ENCODE data around the gene CBR1.

DNA sequence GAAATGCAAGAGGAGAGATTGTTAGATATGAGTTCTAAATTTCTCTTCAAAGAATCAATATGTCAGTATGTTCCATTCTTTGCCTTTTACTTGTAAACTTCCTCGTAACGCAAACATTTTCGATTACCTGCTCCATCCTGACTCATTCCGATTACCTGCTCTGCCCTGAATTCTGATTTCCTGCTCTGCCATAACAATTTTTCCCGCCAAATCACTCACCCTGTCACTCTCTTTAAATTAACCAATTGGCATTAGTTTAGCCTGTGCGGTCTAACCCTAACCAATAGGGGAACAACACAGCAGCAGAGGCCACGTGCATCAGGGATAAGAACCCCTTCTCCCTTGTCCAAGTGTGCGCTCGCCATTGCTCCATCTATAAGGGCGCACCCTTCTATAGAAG is 40.0 kb downstream of the CBR1 start:
- TF ChIP-seq, protein P1, sequence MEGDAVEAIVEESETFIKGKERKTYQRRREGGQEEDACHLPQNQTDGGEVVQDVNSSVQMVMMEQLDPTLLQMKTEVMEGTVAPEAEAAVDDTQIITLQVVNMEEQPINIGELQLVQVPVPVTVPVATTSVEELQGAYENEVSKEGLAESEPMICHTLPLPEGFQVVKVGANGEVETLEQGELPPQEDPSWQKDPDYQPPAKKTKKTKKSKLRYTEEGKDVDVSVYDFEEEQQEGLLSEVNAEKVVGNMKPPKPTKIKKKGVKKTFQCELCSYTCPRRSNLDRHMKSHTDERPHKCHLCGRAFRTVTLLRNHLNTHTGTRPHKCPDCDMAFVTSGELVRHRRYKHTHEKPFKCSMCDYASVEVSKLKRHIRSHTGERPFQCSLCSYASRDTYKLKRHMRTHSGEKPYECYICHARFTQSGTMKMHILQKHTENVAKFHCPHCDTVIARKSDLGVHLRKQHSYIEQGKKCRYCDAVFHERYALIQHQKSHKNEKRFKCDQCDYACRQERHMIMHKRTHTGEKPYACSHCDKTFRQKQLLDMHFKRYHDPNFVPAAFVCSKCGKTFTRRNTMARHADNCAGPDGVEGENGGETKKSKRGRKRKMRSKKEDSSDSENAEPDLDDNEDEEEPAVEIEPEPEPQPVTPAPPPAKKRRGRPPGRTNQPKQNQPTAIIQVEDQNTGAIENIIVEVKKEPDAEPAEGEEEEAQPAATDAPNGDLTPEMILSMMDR (conservative IDR thresholded peaks at IDR 0.05; ENCODE audit: low read depth, low read length), result no peak
- TF ChIP-seq EZH2 (IDR thresholded peaks at IDR 0.05; ENCODE audit: low read length, unreplicated experiment) (no peak), EZH2phosphoT487 (IDR thresholded peaks at IDR 0.05; ENCODE audit: borderline replicate concordance, low read length) (no peak)

All from PC-3 (cell line).